H1 (cell line): ENCODE data around the gene NDUFB8. TPM values are rescaled to one million over a fixed set of nuclear protein-coding genes. Genes with fewer than 3 reads are reported as not detected.

Experiments used
- CTCF ChIA-PET: fragments of 300-600 bp; sonication (Branson Sonifier 250); formaldehyde crosslinking; loops from one replicate; lab custom pipeline; 2021; ENCODE audit not compliant: partially characterized antibody; lab: Charles Lee
- POLR2A ChIA-PET: fragments of 300-600 bp; sonication (Branson Sonifier 250); formaldehyde crosslinking; loops from one replicate; lab custom pipeline; 2021; ENCODE audit warnings: inconsistent platforms; ENCODE audit not compliant: partially characterized antibody; lab: Charles Lee
- DNase-seq, 2 experiments: peaks; one replicate each; pipeline versions ENCODE4 v3.0.0 to v3.0.0-alpha.2; 2010 to 2022; ENCODE audit warnings: low spot score in 2 of 2, low read depth in 1 of 2, mixed read lengths in 1 of 2
- FAIRE-seq: peaks from 2 replicates; lab custom pipeline; 2011; peaks lifted over from hg19 to GRCh38; lab: Jason Lieb, UNC
- H2AFZ ChIP-seq: 2 replicates; pipeline ENCODE4 v1.8.1; 2012; ENCODE audit warnings: low read length, inconsistent platforms
- H2AK5ac ChIP-seq: 2 replicates; pipeline ENCODE4 v1.6.1; 2013; ENCODE audit warnings: low read depth, low read length
- H2BK120ac ChIP-seq: replicated peaks from 2 replicates; pipeline ENCODE3; 2013; ENCODE audit warnings: low read depth, low read length, inconsistent platforms
- H2BK12ac ChIP-seq: 2 replicates; pipeline ENCODE4 v1.6.1; 2013; ENCODE audit warnings: low read depth, low read length
- H2BK15ac ChIP-seq: 2 replicates; pipeline ENCODE4 v1.6.1; 2013; ENCODE audit warnings: low read length
- H2BK20ac ChIP-seq: 2 replicates; pipeline ENCODE4 v1.6.1; 2013; ENCODE audit warnings: low read length
- H2BK5ac ChIP-seq: 2 replicates; pipeline ENCODE4 v1.6.1; 2013; ENCODE audit warnings: low read depth, low read length
- H3K14ac ChIP-seq: 2 replicates; pipeline ENCODE4 v1.6.1; 2013; ENCODE audit warnings: inconsistent platforms; ENCODE audit not compliant: insufficient read length
- H3K18ac ChIP-seq: 2 replicates; pipeline ENCODE4 v1.6.1; 2013; ENCODE audit warnings: low read length; ENCODE audit errors: extremely low read depth
- H3K23ac ChIP-seq: 2 replicates; pipeline ENCODE4 v1.6.1; 2013; ENCODE audit warnings: inconsistent platforms; ENCODE audit not compliant: insufficient read length
- H3K23me2 ChIP-seq: 2 replicates; pipeline ENCODE4 v1.6.1; 2013; ENCODE audit warnings: low read depth, low read length
- H3K27ac ChIP-seq: 2 replicates; pipeline ENCODE4 v1.6.1; 2011; ENCODE audit warnings: low read depth, low read length, inconsistent platforms
- H3K27me3 ChIP-seq, 4 experiments: replicated peaks in 1 of 4; 1 replicate in 1 of 4; 2 replicates in 3 of 4; pipeline versions ENCODE4 v1.6.1 to v1.8.1; 2011 to 2013; ENCODE audit warnings: low read length in 3 of 4, mild to moderate bottlenecking in 3 of 4, inconsistent platforms in 2 of 4, mixed read lengths in 2 of 4, moderate library complexity in 1 of 4; ENCODE audit not compliant: control insufficient read depth in 3 of 4, insufficient read depth in 3 of 4; ENCODE audit errors: extremely low read depth in 1 of 4
- H3K36me3 ChIP-seq, 4 experiments: 2 replicates each; pipeline versions ENCODE4 v1.6.1 to v1.8.1; 2011 to 2013; ENCODE audit warnings: mild to moderate bottlenecking in 4 of 4, low read length in 3 of 4, moderate library complexity in 2 of 4, control low read depth in 1 of 4, inconsistent platforms in 1 of 4; ENCODE audit not compliant: insufficient read depth in 4 of 4, control insufficient read depth in 2 of 4
- H3K4ac ChIP-seq: replicated peaks from 2 replicates; pipeline ENCODE3; 2013; ENCODE audit warnings: low read length, low read depth, mixed read lengths, inconsistent platforms; ENCODE audit not compliant: insufficient read length
- H3K4me1 ChIP-seq, 4 experiments: replicated peaks in 1 of 4; 1 replicate in 1 of 4; 2 replicates in 3 of 4; pipeline versions ENCODE4 v1.6.1 to v1.8.1; 2011 to 2013; ENCODE audit warnings: low read length in 3 of 4, inconsistent platforms in 2 of 4, mixed read lengths in 1 of 4; ENCODE audit not compliant: insufficient read depth in 4 of 4, control insufficient read depth in 3 of 4
- H3K4me2 ChIP-seq, 2 experiments: 2 replicates each; pipeline versions ENCODE4 v1.6.1 to v1.8.1; 2011 to 2013; ENCODE audit warnings: low read depth in 2 of 2, low read length in 2 of 2, control low read depth in 1 of 2, inconsistent platforms in 1 of 2, mild to moderate bottlenecking in 1 of 2; ENCODE audit not compliant: insufficient read depth in 1 of 2
- H3K4me3 ChIP-seq, 4 experiments: fragments of 200-600, 300-600 bp in 1 of 4; sonication (generic), shearing (Covaris generic), sonication (Bioruptor Twin) in 1 of 4; 2 replicates each; pipeline versions ENCODE4 v1.5.1 to v1.8.1; 2011 to 2016; ENCODE audit warnings: low read length in 4 of 4, low read depth in 3 of 4, control low read depth in 2 of 4, inconsistent platforms in 2 of 4, mild to moderate bottlenecking in 2 of 4, mixed read lengths in 1 of 4, moderate library complexity in 1 of 4; ENCODE audit not compliant: insufficient read depth in 2 of 4; ENCODE audit errors: extremely low read depth in 1 of 4
- H3K56ac ChIP-seq: replicated peaks from 2 replicates; pipeline ENCODE3; 2013; ENCODE audit warnings: low read depth, mild to moderate bottlenecking, mixed read lengths, low read length, inconsistent platforms; ENCODE audit not compliant: insufficient read length
- H3K79me1 ChIP-seq: 2 replicates; pipeline ENCODE4 v1.6.1; 2013; ENCODE audit warnings: low read depth, low read length, control low read depth
- H3K79me2 ChIP-seq, 2 experiments: 2 replicates each; pipeline versions ENCODE4 v1.6.1 to v1.8.1; 2012 to 2013; ENCODE audit warnings: low read length in 2 of 2, mild to moderate bottlenecking in 2 of 2, inconsistent platforms in 1 of 2; ENCODE audit not compliant: insufficient read depth in 2 of 2, control insufficient read depth in 1 of 2
- H3K9ac ChIP-seq, 4 experiments: replicated peaks in 1 of 4; 1 replicate in 1 of 4; 2 replicates in 3 of 4; pipeline versions ENCODE4 v1.6.1 to v1.8.1; 2011 to 2013; ENCODE audit warnings: low read depth in 3 of 4, low read length in 3 of 4, control low read depth in 2 of 4, mild to moderate bottlenecking in 2 of 4, moderate library complexity in 2 of 4, inconsistent platforms in 1 of 4; ENCODE audit errors: extremely low read depth in 1 of 4
- H3K9me3 ChIP-seq, 2 experiments: 2 replicates each; pipeline versions ENCODE4 v1.6.1 to v1.8.1; 2012 to 2013; ENCODE audit warnings: mild to moderate bottlenecking in 2 of 2, moderate library complexity in 2 of 2, control low read depth in 1 of 2, inconsistent platforms in 1 of 2, low read depth in 1 of 2, low read length in 1 of 2, mixed read lengths in 1 of 2; ENCODE audit not compliant: insufficient read depth in 2 of 2
- H4K20me1 ChIP-seq, 2 experiments: replicated peaks in 1 of 2; 2 replicates each; pipeline versions ENCODE3 to v1.8.1; 2011 to 2013; ENCODE audit warnings: inconsistent platforms in 2 of 2, low read length in 2 of 2, mild to moderate bottlenecking in 1 of 2; ENCODE audit not compliant: insufficient read depth in 2 of 2, control insufficient read depth in 1 of 2
- H4K5ac ChIP-seq: 2 replicates; pipeline ENCODE4 v1.6.1; 2013; ENCODE audit warnings: low read length, low read depth, mixed read lengths, inconsistent platforms; ENCODE audit not compliant: insufficient read length
- H4K8ac ChIP-seq: 2 replicates; pipeline ENCODE4 v1.8.0; 2013; ENCODE audit warnings: mild to moderate bottlenecking, moderate library complexity, low read length, inconsistent platforms; ENCODE audit not compliant: insufficient read depth; ENCODE audit errors: extremely low read depth
- H4K91ac ChIP-seq: replicated peaks from 2 replicates; pipeline ENCODE3; 2013; ENCODE audit warnings: low read length, mixed read lengths, inconsistent platforms; ENCODE audit not compliant: insufficient read length
- CTCF ChIP-seq, 3 experiments: IDR thresholded peaks; 1 replicate in 2 of 3; 2 replicates in 1 of 3; pipeline versions ENCODE4 v1.5.1 to v1.6.1; 2011; ENCODE audit warnings: low read length in 3 of 3, mild to moderate bottlenecking in 3 of 3, inconsistent platforms in 2 of 3, low read depth in 1 of 3, moderate library complexity in 1 of 3; ENCODE audit not compliant: insufficient read depth in 1 of 3; ENCODE audit errors: control extremely low read depth in 1 of 3
- JUND ChIP-seq: IDR thresholded peaks from 2 replicates; pipeline ENCODE4 v1.6.1; 2011; ENCODE audit warnings: mild to moderate bottlenecking, improper control_type of control experiment, low read length
- SIRT6 ChIP-seq: IDR thresholded peaks from one replicate; pipeline ENCODE4 v1.7.1; 2012; ENCODE audit warnings: low read length, inconsistent platforms
- TCF12 ChIP-seq: IDR thresholded peaks from 2 replicates; pipeline ENCODE4 v1.6.1; 2011; ENCODE audit warnings: low read depth, mild to moderate bottlenecking, low read length
- ZNF274 ChIP-seq: IDR thresholded peaks from 2 replicates; pipeline ENCODE4 v1.7.0; 2012; ENCODE audit warnings: low read length, borderline replicate concordance; ENCODE audit errors: extremely low read depth
- polyA plus RNA-seq, 7 experiments: library from polyadenylated mRNA; depleted of rRNA in 3 of 7; stranded (reverse) in 5 of 7; unstranded in 2 of 7; fragments of >200 nt in 5 of 7; fragments of 200-250 nt in 2 of 7; gene quantifications; 1 replicate in 5 of 7; 2 replicates in 1 of 7; 4 replicates in 1 of 7; pipeline versions ENCODE4 v1.2.1 to v1.2.3, GENCODE V29; 2011 to 2013; ENCODE audit warnings: missing spikeins in 2 of 7, mixed read lengths in 2 of 7
- total RNA-seq: library from RNA; stranded (reverse); fragmentation: NEBNext Ultra II Directional; extraction: Animal tissue kit (Norgen Biotek cat#: 25700); gene quantifications from 2 replicates; pipeline ENCODE4 v1.2.1, GENCODE V29; 2021
- TF ChIP-seq, protein P1 (sequence below): IDR thresholded peaks from 2 replicates; pipeline ENCODE4 v1.6.1; 2011; ENCODE audit warnings: low read depth, mild to moderate bottlenecking, low read length; ENCODE audit not compliant: insufficient read depth

NDUFB8 gene
- total and polyA plus RNA-seq, 2 of the 8 experiments (the other 6 are each of a cell fraction or from before 2014, with no cell fraction given), result 175 to 455 TPM

- TF ChIP-seq TCF12 (no peak), ZNF274 (no peak), SIRT6 (no peak), JUND (no peak), CTCF (IDR thresholded peaks at IDR 0.05; ENCODE audit: control extremely low read depth in 1 of 3, insufficient read depth in 1 of 3, low read depth in 1 of 3, low read length in 3 of 3) (no peak)
- TF ChIP-seq, protein P1, sequence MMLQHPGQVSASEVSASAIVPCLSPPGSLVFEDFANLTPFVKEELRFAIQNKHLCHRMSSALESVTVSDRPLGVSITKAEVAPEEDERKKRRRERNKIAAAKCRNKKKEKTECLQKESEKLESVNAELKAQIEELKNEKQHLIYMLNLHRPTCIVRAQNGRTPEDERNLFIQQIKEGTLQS, result no peak
- H3K4ac ChIP-seq, result no peak overlapping the region
- H3K9me3 ChIP-seq, result no peaks in the 10 kb centered on the region
- no peaks in the 10 kb centered on the region; the same call in 1 of the 2 replicates for H3K23me2 ChIP-seq
- no peak overlapping the region for H2BK20ac ChIP-seq
- no peak overlapping the region for H4K91ac ChIP-seq
- H3K23ac ChIP-seq, result no peak overlapping the region
- no peak overlapping the region for H2BK15ac ChIP-seq
- no peak overlapping the region for H3K4me2 ChIP-seq
- no peaks in the 10 kb centered on the region for H3K36me3 ChIP-seq
- DNase-seq, result no peak
- H2BK5ac ChIP-seq, result no peak overlapping the region
- no peak overlapping the region for H2AK5ac ChIP-seq
- no peak overlapping the region for H3K9ac ChIP-seq
- H4K8ac ChIP-seq, result no peak overlapping the region
- peaks cover 2 to 28% (median 6%) of the 10 kb centered on the region in 4 experiments; a peak in 5 of 7 replicates for H3K27me3 ChIP-seq
- no peak overlapping the region for H2BK12ac ChIP-seq
- H2AFZ ChIP-seq, result no peak overlapping the region
- H3K79me1 ChIP-seq, result no peaks in the 10 kb centered on the region
- no peaks in the 10 kb centered on the region for H3K4me1 ChIP-seq
- H3K4me3 ChIP-seq, result no peak overlapping the region
- no peak overlapping the region for H3K56ac ChIP-seq
- no peak overlapping the region for H2BK120ac ChIP-seq
- H4K5ac ChIP-seq, result no peak overlapping the region
- H3K27ac ChIP-seq, result no peak overlapping the region
- ChIA-PET CTCF (interaction anchor here (0.7 to 11.2 kb wide), 7 partner anchors 9 to 67 kb away, joined by 3 to 163 read pairs (median 10); partner anchors contain the start of gene SEC31B), POLR2A (interaction anchor here (1.0 to 2.0 kb wide), 2 partner anchors 13 to 25 kb away, joined by 3 to 5 read pairs; no protein-coding TSS in a partner anchor)
- no peaks in the 10 kb centered on the region for H4K20me1 ChIP-seq
- H3K14ac ChIP-seq, result no peak overlapping the region
- H3K18ac ChIP-seq, result no peak overlapping the region
- H3K79me2 ChIP-seq, result no peaks in the 10 kb centered on the region
- FAIRE-seq, result no peak
Measured at GRCh38 chr10:100501423-100501822, 28.2 kb downstream of the NDUFB8 start.
